HepG2 (cell line): ENCODE measurements around the gene PRCP.

Experiments
- HIVEP1 ChIP-seq: sonication (generic); formaldehyde crosslinking; IDR thresholded peaks from 2 replicates; pipeline ENCODE4 v1.4.0; 2020; ENCODE audit warnings: mild to moderate bottlenecking, missing genetic modification reagents
- HOXA5 ChIP-seq: sonication (generic); formaldehyde crosslinking; IDR thresholded peaks from 2 replicates; pipeline ENCODE4 v1.4.0; 2020; ENCODE audit warnings: missing genetic modification reagents
- MLLT10 ChIP-seq: sonication (generic); formaldehyde crosslinking; IDR thresholded peaks from 2 replicates; pipeline ENCODE4 v1.4.0; 2020; ENCODE audit warnings: missing genetic modification reagents
- XRCC5 ChIP-seq: fragments of 200-400 bp; formaldehyde crosslinking; optimal IDR thresholded peaks from 2 replicates; pipeline ENCODE3; 2017; ENCODE audit warnings: mild to moderate bottlenecking, low read length
- ZBTB43 ChIP-seq: sonication (generic); formaldehyde crosslinking; conservative IDR thresholded peaks from 2 replicates; pipeline ENCODE4 v1.4.0; 2020; ENCODE audit warnings: missing genetic modification reagents
- ZNF350 ChIP-seq: sonication (generic); formaldehyde crosslinking; IDR thresholded peaks from 2 replicates; pipeline ENCODE4 v1.4.0; 2020; ENCODE audit warnings: mild to moderate bottlenecking, low read depth, missing genetic modification reagents, borderline replicate concordance
- TF ChIP-seq, protein P1 (sequence below): sonication (generic); formaldehyde crosslinking; IDR thresholded peaks from 2 replicates; pipeline ENCODE4 v1.4.0; 2020; ENCODE audit warnings: missing genetic modification reagents

- TF ChIP-seq MLLT10 (CRISPR knock-in tag) (no peak), ZBTB43 (no peak), XRCC5 (no peak), ZNF350 (CRISPR knock-in tag) (no peak), HOXA5 (CRISPR knock-in tag) (no peak), HIVEP1 (CRISPR knock-in tag) (no peak)
- TF ChIP-seq, protein P1, sequence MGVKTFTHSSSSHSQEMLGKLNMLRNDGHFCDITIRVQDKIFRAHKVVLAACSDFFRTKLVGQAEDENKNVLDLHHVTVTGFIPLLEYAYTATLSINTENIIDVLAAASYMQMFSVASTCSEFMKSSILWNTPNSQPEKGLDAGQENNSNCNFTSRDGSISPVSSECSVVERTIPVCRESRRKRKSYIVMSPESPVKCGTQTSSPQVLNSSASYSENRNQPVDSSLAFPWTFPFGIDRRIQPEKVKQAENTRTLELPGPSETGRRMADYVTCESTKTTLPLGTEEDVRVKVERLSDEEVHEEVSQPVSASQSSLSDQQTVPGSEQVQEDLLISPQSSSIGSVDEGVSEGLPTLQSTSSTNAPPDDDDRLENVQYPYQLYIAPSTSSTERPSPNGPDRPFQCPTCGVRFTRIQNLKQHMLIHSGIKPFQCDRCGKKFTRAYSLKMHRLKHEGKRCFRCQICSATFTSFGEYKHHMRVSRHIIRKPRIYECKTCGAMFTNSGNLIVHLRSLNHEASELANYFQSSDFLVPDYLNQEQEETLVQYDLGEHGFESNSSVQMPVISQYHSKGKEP (CRISPR knock-in tag): no peak
These were observed 84.8 kb downstream of the PRCP start for GRCh38 chr11:82815406-82815805.
